ENCODE measurements around the gene CALHM3.
"Not testable (repeated sequence)": the region's sequence is repeated elsewhere in the genome, so short reads cannot be mapped to it uniquely, and the experiment has no call there.

The CALHM3 gene

GRCh38 chr10:103479135-103479534, at the start of gene CALHM3:
CALHM3 (minus strand) TSS chr10:103479240; CDS start chr10:103479032, 208 bp downstream.
- H3K4me3 ChIP-seq, result no peak within 1 kb of the TSS
- H3K36me3 ChIP-seq (ENCODE audit: insufficient read depth, low read length), result no peaks in the 10 kb centered on the region
- H3K27ac ChIP-seq, result no peak within 1 kb of the TSS
- H3K9me3 ChIP-seq (ENCODE audit: low read depth, low read length), result no peaks in the 10 kb centered on the region
- no peak for TF ChIP-seq EZH2 (IDR thresholded peaks at IDR 0.05)
- no peak for TF ChIP-seq FOXP2 (optimal IDR thresholded peaks at IDR 0.05; ENCODE audit: control extremely low read depth, extremely low read length, insufficient read depth)
- TF ChIP-seq POLR2AphosphoS5 (IDR thresholded peaks at IDR 0.05; ENCODE audit: borderline replicate concordance, low read depth, low read length), result no peak
- no peak for DNase-seq (ENCODE audit: low read depth, low spot score)
- no peak within 1 kb of the TSS for H3K9ac ChIP-seq (ENCODE audit: insufficient read length)

GRCh38 chr10:103528549-103528948, 49.5 kb upstream of the CALHM3 start:
- H3K9me3 ChIP-seq (ENCODE audit: low read depth, low read length), result no peaks in the 10 kb centered on the region
- no peak for DNase-seq (ENCODE audit: low read depth, low spot score)
- H3K27ac ChIP-seq, result no peak overlapping the region
- H3K36me3 ChIP-seq (ENCODE audit: insufficient read depth, low read length), result no peaks in the 10 kb centered on the region
- no peak overlapping the region for H3K4me3 ChIP-seq
- no peak for TF ChIP-seq EZH2 (IDR thresholded peaks at IDR 0.05)
- TF ChIP-seq FOXP2 (optimal IDR thresholded peaks at IDR 0.05; ENCODE audit: control extremely low read depth, extremely low read length, insufficient read depth), result no peak
- no peak for TF ChIP-seq POLR2AphosphoS5 (IDR thresholded peaks at IDR 0.05; ENCODE audit: borderline replicate concordance, low read depth, low read length)
- H3K9ac ChIP-seq (ENCODE audit: insufficient read length), result no peak overlapping the region

- not testable (repeated sequence) for H3K4me3 ChIP-seq; H3K9ac ChIP-seq (ENCODE audit: insufficient read length); DNase-seq (ENCODE audit: low read depth, low spot score); H3K27ac ChIP-seq; H3K36me3 ChIP-seq (ENCODE audit: insufficient read depth, low read length); H3K9me3 ChIP-seq (ENCODE audit: low read depth, low read length)
Measured at GRCh38 chr10:103527476-103527875, 48.4 kb upstream of the CALHM3 start.

- TF ChIP-seq POLR2AphosphoS5 (IDR thresholded peaks at IDR 0.05; ENCODE audit: borderline replicate concordance, low read depth, low read length), result no peak
- TF ChIP-seq EZH2 (IDR thresholded peaks at IDR 0.05), result no peak
- TF ChIP-seq FOXP2 (optimal IDR thresholded peaks at IDR 0.05; ENCODE audit: control extremely low read depth, extremely low read length, insufficient read depth), result no peak
- Histone ChIP-seq H3K27ac (no peak overlapping the region), H3K9ac (ENCODE audit: insufficient read length) (no peak overlapping the region), H3K4me3 (no peak overlapping the region), H3K9me3 (ENCODE audit: low read depth, low read length) (no peaks in the 10 kb centered on the region), H3K36me3 (ENCODE audit: insufficient read depth, low read length) (no peaks in the 10 kb centered on the region)
- DNase-seq (ENCODE audit: low read depth, low spot score), result no peak
Measured at GRCh38 chr10:103525901-103526300, 46.9 kb upstream of the CALHM3 start.

- Histone ChIP-seq H3K27ac (no peak overlapping the region), H3K9ac (ENCODE audit: insufficient read length) (no peak overlapping the region), H3K36me3 (ENCODE audit: insufficient read depth, low read length) (no peaks in the 10 kb centered on the region), H3K4me3 (no peak overlapping the region), H3K9me3 (ENCODE audit: low read depth, low read length) (no peaks in the 10 kb centered on the region)
- DNase-seq (ENCODE audit: low read depth, low spot score), result no peak
- no peak for TF ChIP-seq POLR2AphosphoS5 (IDR thresholded peaks at IDR 0.05; ENCODE audit: borderline replicate concordance, low read depth, low read length)
- no peak for TF ChIP-seq FOXP2 (optimal IDR thresholded peaks at IDR 0.05; ENCODE audit: control extremely low read depth, extremely low read length, insufficient read depth)
- TF ChIP-seq EZH2 (IDR thresholded peaks at IDR 0.05), result no peak
Measured at GRCh38 chr10:103523683-103524082, 44.6 kb upstream of the CALHM3 start.

GRCh38 chr10:103522006-103522405, 43.0 kb upstream of the CALHM3 start:
- not testable (repeated sequence) for DNase-seq (ENCODE audit: low read depth, low spot score); H3K36me3 ChIP-seq (ENCODE audit: insufficient read depth, low read length); H3K9me3 ChIP-seq (ENCODE audit: low read depth, low read length); H3K9ac ChIP-seq (ENCODE audit: insufficient read length); H3K27ac ChIP-seq; H3K4me3 ChIP-seq

- Histone ChIP-seq H3K27ac (no peak overlapping the region), H3K4me3 (no peak overlapping the region), H3K36me3 (ENCODE audit: insufficient read depth, low read length) (no peaks in the 10 kb centered on the region), H3K9me3 (ENCODE audit: low read depth, low read length) (no peaks in the 10 kb centered on the region), H3K9ac (ENCODE audit: insufficient read length) (no peak overlapping the region)
- no peak for TF ChIP-seq EZH2 (IDR thresholded peaks at IDR 0.05)
- no peak for TF ChIP-seq FOXP2 (optimal IDR thresholded peaks at IDR 0.05; ENCODE audit: control extremely low read depth, extremely low read length, insufficient read depth)
- no peak for TF ChIP-seq POLR2AphosphoS5 (IDR thresholded peaks at IDR 0.05; ENCODE audit: borderline replicate concordance, low read depth, low read length)
- DNase-seq (ENCODE audit: low read depth, low spot score), result no peak
Measured at GRCh38 chr10:103519798-103520197, 40.8 kb upstream of the CALHM3 start.

GRCh38 chr10:103517234-103518085, 38.4 kb upstream of the CALHM3 start:
- TF ChIP-seq EZH2 (IDR thresholded peaks at IDR 0.05) (no peak), POLR2AphosphoS5 (IDR thresholded peaks at IDR 0.05; ENCODE audit: borderline replicate concordance, low read depth, low read length) (no peak), FOXP2 (optimal IDR thresholded peaks at IDR 0.05; ENCODE audit: control extremely low read depth, extremely low read length, insufficient read depth) (no peak)
- H3K9ac ChIP-seq (ENCODE audit: insufficient read length), result no peak overlapping the region
- no peaks in the 10 kb centered on the region for H3K9me3 ChIP-seq (ENCODE audit: low read depth, low read length)
- no peak for DNase-seq (ENCODE audit: low read depth, low spot score)
- H3K27ac ChIP-seq, result no peak overlapping the region
- H3K36me3 ChIP-seq (ENCODE audit: insufficient read depth, low read length), result no peaks in the 10 kb centered on the region
- H3K4me3 ChIP-seq, result no peak overlapping the region

GRCh38 chr10:103514244-103514643, 35.2 kb upstream of the CALHM3 start:
- Histone ChIP-seq H3K4me3 (no peak overlapping the region), H3K27ac (no peak overlapping the region), H3K36me3 (ENCODE audit: insufficient read depth, low read length) (no peaks in the 10 kb centered on the region), H3K9me3 (ENCODE audit: low read depth, low read length) (no peaks in the 10 kb centered on the region), H3K9ac (ENCODE audit: insufficient read length) (no peak overlapping the region)
- TF ChIP-seq EZH2 (IDR thresholded peaks at IDR 0.05), result no peak
- no peak for TF ChIP-seq POLR2AphosphoS5 (IDR thresholded peaks at IDR 0.05; ENCODE audit: borderline replicate concordance, low read depth, low read length)
- no peak for TF ChIP-seq FOXP2 (optimal IDR thresholded peaks at IDR 0.05; ENCODE audit: control extremely low read depth, extremely low read length, insufficient read depth)
- no peak for DNase-seq (ENCODE audit: low read depth, low spot score)
